Loucy (cell line): Measurements from ENCODE around the gene FAM193A.

ENCODE experiments used
- CTCF ChIP-seq: fragments of 200-600 bp; sonication (generic); conservative IDR thresholded peaks from 2 replicates; pipeline ENCODE4 v1.5.1; 2014; ENCODE audit warnings: mild to moderate bottlenecking, antibody characterized with exemption, low read length
- EZH2phosphoT487 ChIP-seq: fragments of 200-600 bp; IDR thresholded peaks from 2 replicates; pipeline ENCODE4 v1.6.1; 2018; ENCODE audit warnings: antibody characterized with exemption, mild to moderate bottlenecking, moderate library complexity, borderline replicate concordance

- TF ChIP-seq CTCF, result no peak
- TF ChIP-seq EZH2phosphoT487, result no peak
Measured at GRCh38 chr4:2510351-2511259, 25.8 kb upstream of the FAM193A start.
